Nephron (organoid): Measurements from ENCODE around the gene FOXL1.

ENCODE experiments used
- H3K27ac Mint-ChIP-seq, 3 experiments: 2 replicates each; pipeline ENCODE4 v1.8.0; 2020; ENCODE audit warnings: mixed read lengths in 3 of 3, mild to moderate bottlenecking in 2 of 3, moderate library complexity in 1 of 3
- H3K27me3 Mint-ChIP-seq: 2 replicates; pipeline ENCODE4 v1.8.0; 2021; ENCODE audit warnings: low read depth, mild to moderate bottlenecking, moderate library complexity, mixed read lengths
- H3K36me3 Mint-ChIP-seq: 2 replicates; pipeline ENCODE4 v1.8.0; 2020; ENCODE audit warnings: low read depth, mixed read lengths
- H3K4me1 Mint-ChIP-seq: 2 replicates; pipeline ENCODE4 v1.8.0; 2020; ENCODE audit warnings: mixed read lengths
- H3K4me3 Mint-ChIP-seq, 3 experiments: 2 replicates each; pipeline ENCODE4 v1.8.0; 2020; ENCODE audit warnings: mild to moderate bottlenecking in 3 of 3, mixed read lengths in 3 of 3, moderate library complexity in 2 of 3
- H3K9me3 Mint-ChIP-seq: 2 replicates; pipeline ENCODE4 v1.8.0; 2020; ENCODE audit warnings: mixed read lengths
- TF ChIP-seq, protein P1 (sequence below), 3 experiments: fragments of 200-600 bp; sonication (generic); IDR thresholded peaks; one replicate each; pipeline ENCODE4 v1.5.0; 2021; ENCODE audit warnings: antibody characterized with exemption in 3 of 3; ENCODE audit not compliant: unreplicated experiment in 3 of 3

FOXL1 gene

GRCh38 chr16:86618431-86619238 is 40.3 kb downstream of the FOXL1 start:
- TF ChIP-seq, protein P1, sequence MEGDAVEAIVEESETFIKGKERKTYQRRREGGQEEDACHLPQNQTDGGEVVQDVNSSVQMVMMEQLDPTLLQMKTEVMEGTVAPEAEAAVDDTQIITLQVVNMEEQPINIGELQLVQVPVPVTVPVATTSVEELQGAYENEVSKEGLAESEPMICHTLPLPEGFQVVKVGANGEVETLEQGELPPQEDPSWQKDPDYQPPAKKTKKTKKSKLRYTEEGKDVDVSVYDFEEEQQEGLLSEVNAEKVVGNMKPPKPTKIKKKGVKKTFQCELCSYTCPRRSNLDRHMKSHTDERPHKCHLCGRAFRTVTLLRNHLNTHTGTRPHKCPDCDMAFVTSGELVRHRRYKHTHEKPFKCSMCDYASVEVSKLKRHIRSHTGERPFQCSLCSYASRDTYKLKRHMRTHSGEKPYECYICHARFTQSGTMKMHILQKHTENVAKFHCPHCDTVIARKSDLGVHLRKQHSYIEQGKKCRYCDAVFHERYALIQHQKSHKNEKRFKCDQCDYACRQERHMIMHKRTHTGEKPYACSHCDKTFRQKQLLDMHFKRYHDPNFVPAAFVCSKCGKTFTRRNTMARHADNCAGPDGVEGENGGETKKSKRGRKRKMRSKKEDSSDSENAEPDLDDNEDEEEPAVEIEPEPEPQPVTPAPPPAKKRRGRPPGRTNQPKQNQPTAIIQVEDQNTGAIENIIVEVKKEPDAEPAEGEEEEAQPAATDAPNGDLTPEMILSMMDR (IDR thresholded peaks at IDR 0.05; ENCODE audit: unreplicated experiment in 3 of 3) = no peak
- no peaks in the 10 kb centered on the region for H3K36me3 Mint-ChIP-seq
- H3K4me3 Mint-ChIP-seq = no peak overlapping the region
- no peak overlapping the region for H3K27ac Mint-ChIP-seq
- peaks cover 24% of the 10 kb centered on the region for H3K27me3 Mint-ChIP-seq
- H3K4me1 Mint-ChIP-seq = peaks cover 12% of the 10 kb centered on the region
- H3K9me3 Mint-ChIP-seq = no peaks in the 10 kb centered on the region

- peaks cover 5% of the 10 kb centered on the region for H3K4me1 Mint-ChIP-seq
- peaks cover 24% of the 10 kb centered on the region for H3K27me3 Mint-ChIP-seq
- no peaks in the 10 kb centered on the region for H3K36me3 Mint-ChIP-seq
- TF ChIP-seq, protein P1 (IDR thresholded peaks at IDR 0.05; ENCODE audit: unreplicated experiment in 3 of 3) = no peak
- H3K27ac Mint-ChIP-seq = no peak overlapping the region
- H3K9me3 Mint-ChIP-seq = no peaks in the 10 kb centered on the region
- no peak overlapping the region for H3K4me3 Mint-ChIP-seq
Measured at GRCh38 chr16:86619239-86619794, 41.0 kb downstream of the FOXL1 start.

GRCh38 chr16:86620184-86620583 is 41.8 kb downstream of the FOXL1 start:
- TF ChIP-seq, protein P1 (IDR thresholded peaks at IDR 0.05; ENCODE audit: unreplicated experiment in 3 of 3) = no peak
- no peaks in the 10 kb centered on the region for H3K9me3 Mint-ChIP-seq
- no peaks in the 10 kb centered on the region for H3K36me3 Mint-ChIP-seq
- peaks cover 22% of the 10 kb centered on the region for H3K27me3 Mint-ChIP-seq
- H3K4me3 Mint-ChIP-seq = no peak overlapping the region
- H3K27ac Mint-ChIP-seq = no peak overlapping the region
- H3K4me1 Mint-ChIP-seq = no peaks in the 10 kb centered on the region

GRCh38 chr16:86621966-86622365 is 43.6 kb downstream of the FOXL1 start:
- Mint-ChIP-seq H3K4me1 (peaks cover 9% of the 10 kb centered on the region), H3K27me3 (peaks cover 29% of the 10 kb centered on the region), H3K9me3 (no peaks in the 10 kb centered on the region), H3K36me3 (no peaks in the 10 kb centered on the region), H3K4me3 (no peak overlapping the region), H3K27ac (no peak overlapping the region)
- TF ChIP-seq, protein P1 (IDR thresholded peaks at IDR 0.05; ENCODE audit: unreplicated experiment in 3 of 3) = no peak

DNA sequence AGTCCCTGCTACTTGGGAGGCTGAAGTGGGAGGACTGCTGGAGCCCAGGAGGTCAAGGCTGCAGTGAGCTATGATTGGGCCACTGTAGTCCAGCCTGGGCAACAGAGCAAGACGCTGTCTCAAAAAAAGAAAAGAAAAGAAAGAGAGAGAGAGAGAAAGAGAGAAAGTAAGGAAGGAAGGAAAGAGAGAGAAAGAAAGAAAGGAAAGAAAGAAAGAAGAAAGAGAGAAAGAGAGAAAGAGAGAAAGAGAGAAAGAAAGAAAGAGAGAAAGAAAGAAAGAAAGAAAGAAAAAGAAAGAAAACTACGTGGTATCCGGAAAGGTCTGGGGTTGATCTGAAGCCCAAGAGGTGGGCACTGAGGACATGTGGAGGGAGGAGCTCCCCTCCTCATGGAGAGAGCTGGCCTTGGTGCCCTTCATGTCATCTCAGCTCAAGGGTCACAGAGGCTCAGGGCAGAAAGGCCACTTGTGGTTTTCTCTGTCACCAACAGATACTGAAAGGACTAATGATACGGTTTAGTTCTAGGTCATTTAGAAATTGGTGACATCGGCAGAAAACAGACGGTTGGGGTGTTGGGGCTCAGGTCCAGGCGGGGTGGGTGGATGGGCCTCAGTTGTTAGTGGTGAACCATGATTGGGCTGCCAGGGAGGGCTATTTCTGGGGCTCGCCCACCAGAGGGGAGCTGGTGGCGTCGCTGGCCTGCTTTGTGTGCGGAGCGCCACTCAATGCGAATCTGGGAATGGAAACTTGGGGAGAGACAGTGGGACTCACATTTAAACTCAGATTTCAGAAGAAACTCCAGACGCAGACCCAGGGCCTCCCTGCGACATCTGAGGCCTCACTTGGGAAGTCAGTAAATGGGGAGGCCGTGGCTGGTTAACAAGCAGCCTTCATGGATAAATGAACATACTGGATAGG is 44.6 kb downstream of the FOXL1 start:
- Mint-ChIP-seq H3K36me3 (no peaks in the 10 kb centered on the region), H3K4me1 (peaks cover 10% of the 10 kb centered on the region), H3K27ac (no peak overlapping the region), H3K27me3 (peaks cover 30% of the 10 kb centered on the region), H3K9me3 (no peaks in the 10 kb centered on the region), H3K4me3 (no peak overlapping the region)
- TF ChIP-seq, protein P1 (IDR thresholded peaks at IDR 0.05; ENCODE audit: unreplicated experiment in 3 of 3) = no peak
